Brain microvascular endothelial cell (primary cell): ENCODE data around the gene TMEM39B.
"Not testable (repeated sequence)": the region's sequence is repeated elsewhere in the genome, so short reads cannot be mapped to it uniquely, and the experiment has no call there.

Experiments used
- DNase-seq: peaks from one replicate; pipeline ENCODE4 v3.0.0-alpha.2; 2020
- H3K27ac ChIP-seq: fragments of 250-450 bp; sonication (Bioruptor Pico); 2 replicates; pipeline ENCODE4 v1.5.1; 2020; ENCODE audit warnings: mild to moderate bottlenecking, moderate library complexity
- H3K27me3 ChIP-seq: fragments of 250-450 bp; sonication (Bioruptor Pico); replicated peaks from 2 replicates; pipeline ENCODE4 v1.5.1; 2020; ENCODE audit warnings: mild to moderate bottlenecking
- H3K36me3 ChIP-seq: fragments of 250-450 bp; sonication (Bioruptor Pico); replicated peaks from 2 replicates; pipeline ENCODE4 v1.5.1; 2020; ENCODE audit warnings: mild to moderate bottlenecking
- H3K4me3 ChIP-seq: 2 replicates; pipeline ENCODE4 v1.5.1; 2011; ENCODE audit warnings: low read depth, mild to moderate bottlenecking, control low read depth, low read length, moderate library complexity
- in situ Hi-C: cut with HindIII; loops from 2 replicates; pipeline ENCODE4 v1.10.0; 2017; ENCODE audit warnings: low sequenced_read_pairs, low pct_ligation_motif_present
- TF ChIP-seq, protein P1 (sequence below): IDR thresholded peaks from 2 replicates; pipeline ENCODE4 v1.5.1; 2011; ENCODE audit warnings: low read depth, mild to moderate bottlenecking, moderate library complexity, low read length, control low read depth, inconsistent platforms; ENCODE audit errors: missing control alignments

TMEM39B gene

DNA sequence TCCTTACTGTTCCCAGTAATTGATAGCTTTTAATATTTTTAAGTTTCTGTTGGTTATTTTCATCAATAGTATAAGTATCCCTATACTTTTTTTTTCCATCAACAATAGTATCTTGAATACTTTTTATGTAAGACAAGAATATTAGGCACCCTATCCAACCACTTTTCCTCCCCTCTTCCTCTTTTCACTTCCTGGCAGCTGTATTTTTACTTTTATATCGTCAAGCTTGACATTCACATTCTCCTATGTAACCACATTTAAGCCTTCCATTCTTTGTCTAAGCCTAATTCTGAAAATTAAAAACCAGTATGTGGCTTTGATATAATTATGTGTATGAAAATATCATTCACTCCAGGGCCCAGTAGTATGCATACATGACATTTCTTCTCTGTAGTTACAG, 9.3 kb downstream of the TMEM39B start:
- in situ Hi-C loops: no loop called here
- Histone ChIP-seq H3K27ac (no peak overlapping the region), H3K4me3 (no peak overlapping the region), H3K36me3 (peaks cover 48% of the 10 kb centered on the region), H3K27me3 (no peaks in the 10 kb centered on the region)
- TF ChIP-seq, protein P1, sequence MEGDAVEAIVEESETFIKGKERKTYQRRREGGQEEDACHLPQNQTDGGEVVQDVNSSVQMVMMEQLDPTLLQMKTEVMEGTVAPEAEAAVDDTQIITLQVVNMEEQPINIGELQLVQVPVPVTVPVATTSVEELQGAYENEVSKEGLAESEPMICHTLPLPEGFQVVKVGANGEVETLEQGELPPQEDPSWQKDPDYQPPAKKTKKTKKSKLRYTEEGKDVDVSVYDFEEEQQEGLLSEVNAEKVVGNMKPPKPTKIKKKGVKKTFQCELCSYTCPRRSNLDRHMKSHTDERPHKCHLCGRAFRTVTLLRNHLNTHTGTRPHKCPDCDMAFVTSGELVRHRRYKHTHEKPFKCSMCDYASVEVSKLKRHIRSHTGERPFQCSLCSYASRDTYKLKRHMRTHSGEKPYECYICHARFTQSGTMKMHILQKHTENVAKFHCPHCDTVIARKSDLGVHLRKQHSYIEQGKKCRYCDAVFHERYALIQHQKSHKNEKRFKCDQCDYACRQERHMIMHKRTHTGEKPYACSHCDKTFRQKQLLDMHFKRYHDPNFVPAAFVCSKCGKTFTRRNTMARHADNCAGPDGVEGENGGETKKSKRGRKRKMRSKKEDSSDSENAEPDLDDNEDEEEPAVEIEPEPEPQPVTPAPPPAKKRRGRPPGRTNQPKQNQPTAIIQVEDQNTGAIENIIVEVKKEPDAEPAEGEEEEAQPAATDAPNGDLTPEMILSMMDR: no peak
- DNase-seq: no peak

DNA sequence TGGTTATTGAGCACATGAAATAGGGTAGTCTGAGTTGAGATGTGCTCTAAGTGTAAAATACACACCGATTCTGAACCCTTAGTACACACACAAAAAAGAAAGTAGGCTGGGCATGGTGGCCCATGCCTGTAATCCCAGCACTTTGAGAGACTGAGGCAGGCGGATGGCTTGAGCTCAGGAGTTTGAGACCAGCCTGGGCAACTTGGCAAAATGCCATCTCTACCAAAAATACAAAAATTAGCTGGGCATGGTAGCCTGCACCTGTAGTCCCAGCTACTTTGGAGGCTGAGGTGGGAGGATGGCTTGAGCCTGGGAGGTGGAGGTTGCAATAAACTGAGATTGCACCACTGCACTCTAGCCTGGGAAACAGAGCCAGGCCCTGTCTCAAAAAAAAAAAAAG, 13.6 kb downstream of the TMEM39B start:
- H3K27me3 ChIP-seq, H3K4me3 ChIP-seq, DNase-seq, in situ Hi-C loops, H3K27ac ChIP-seq: not testable (repeated sequence)
- H3K36me3 ChIP-seq: peaks cover 30% of the 10 kb centered on the region

DNA sequence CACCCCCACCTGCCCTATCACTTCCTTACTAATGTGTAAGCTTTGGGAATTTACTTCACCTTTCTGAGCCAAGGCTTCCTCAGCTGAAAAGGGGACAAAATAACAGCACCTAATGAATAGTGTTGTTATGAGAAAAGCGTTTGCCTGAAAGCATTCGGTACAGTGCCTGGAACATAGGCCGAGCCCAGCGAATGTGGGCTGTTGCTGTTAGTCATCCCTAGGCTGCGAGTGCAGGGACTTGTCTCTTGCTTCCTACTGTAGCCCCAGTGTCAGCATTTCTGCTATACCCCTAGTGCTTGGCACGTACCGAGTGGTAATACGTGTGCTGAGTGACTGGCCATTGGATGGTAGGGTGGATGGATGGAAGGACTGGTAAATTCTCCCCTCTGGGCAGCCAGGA, 18.4 kb downstream of the TMEM39B start:
- H3K27me3 ChIP-seq: no peaks in the 10 kb centered on the region
- peaks cover 54% of the 10 kb centered on the region for H3K36me3 ChIP-seq
- no peak overlapping the region for H3K27ac ChIP-seq
- TF ChIP-seq, protein P1: no peak
- in situ Hi-C loops: no loop called here
- H3K4me3 ChIP-seq: no peak overlapping the region
- DNase-seq: no peak

DNA sequence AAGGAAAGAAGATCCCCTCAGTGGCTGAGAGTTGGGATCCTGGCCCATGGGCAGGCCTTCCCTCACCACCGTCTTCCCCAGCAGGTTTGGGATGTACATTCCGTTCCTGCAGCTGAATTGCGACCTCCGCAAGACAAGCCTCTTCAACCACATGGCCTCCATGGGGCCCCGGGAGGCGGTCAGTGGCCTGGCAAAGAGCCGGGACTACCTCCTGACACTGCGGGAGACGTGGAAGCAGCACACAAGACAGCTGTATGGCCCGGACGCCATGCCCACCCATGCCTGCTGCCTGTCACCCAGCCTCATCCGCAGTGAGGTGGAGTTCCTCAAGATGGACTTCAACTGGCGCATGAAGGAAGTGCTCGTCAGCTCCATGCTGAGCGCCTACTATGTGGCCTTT, 18.9 kb downstream of the TMEM39B start:
- no peak overlapping the region for H3K27ac ChIP-seq
- no peak overlapping the region for H3K4me3 ChIP-seq
- DNase-seq: no peak
- no peaks in the 10 kb centered on the region for H3K27me3 ChIP-seq
- in situ Hi-C loops: no loop called here
- H3K36me3 ChIP-seq: peaks cover 52% of the 10 kb centered on the region
- TF ChIP-seq, protein P1: no peak

DNA sequence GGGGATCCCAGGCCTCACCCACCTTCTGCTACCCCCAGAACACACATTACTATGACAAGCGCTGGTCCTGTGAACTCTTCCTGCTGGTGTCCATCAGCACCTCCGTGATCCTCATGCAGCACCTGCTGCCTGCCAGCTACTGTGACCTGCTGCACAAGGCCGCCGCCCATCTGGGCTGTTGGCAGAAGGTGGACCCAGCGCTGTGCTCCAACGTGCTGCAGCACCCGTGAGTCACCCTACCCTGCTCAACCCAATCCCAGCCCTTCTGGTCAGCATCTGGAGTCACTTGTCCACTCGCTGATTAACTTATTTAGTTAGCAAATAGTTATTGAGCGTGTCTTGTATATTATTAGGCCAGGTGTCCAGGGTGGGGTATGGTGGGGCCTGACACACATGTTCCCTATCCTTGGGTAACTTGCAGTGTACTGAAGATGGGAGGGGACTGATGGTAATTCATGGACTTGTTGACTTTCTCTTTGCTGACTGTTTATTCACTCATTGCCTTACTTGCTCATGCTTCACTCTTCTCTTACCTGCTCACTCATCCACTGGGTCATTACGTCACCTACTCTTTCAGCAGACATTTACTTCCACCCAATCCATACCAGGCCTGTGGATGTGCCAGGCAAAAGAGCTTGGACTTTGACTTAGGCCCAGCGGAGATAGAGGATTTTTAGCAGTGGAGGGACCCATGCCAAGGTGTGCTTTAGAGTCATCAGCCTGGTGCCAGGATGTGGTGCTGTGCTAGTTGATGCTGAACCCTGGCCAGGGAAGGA, 22.2 kb downstream of the TMEM39B start:
- TF ChIP-seq, protein P1: no peak
- no peaks in the 10 kb centered on the region for H3K27me3 ChIP-seq
- in situ Hi-C loops: no loop called here
- no peak for DNase-seq
- no peak overlapping the region for H3K4me3 ChIP-seq
- H3K27ac ChIP-seq: no peak overlapping the region
- peaks cover 54% of the 10 kb centered on the region for H3K36me3 ChIP-seq

DNA sequence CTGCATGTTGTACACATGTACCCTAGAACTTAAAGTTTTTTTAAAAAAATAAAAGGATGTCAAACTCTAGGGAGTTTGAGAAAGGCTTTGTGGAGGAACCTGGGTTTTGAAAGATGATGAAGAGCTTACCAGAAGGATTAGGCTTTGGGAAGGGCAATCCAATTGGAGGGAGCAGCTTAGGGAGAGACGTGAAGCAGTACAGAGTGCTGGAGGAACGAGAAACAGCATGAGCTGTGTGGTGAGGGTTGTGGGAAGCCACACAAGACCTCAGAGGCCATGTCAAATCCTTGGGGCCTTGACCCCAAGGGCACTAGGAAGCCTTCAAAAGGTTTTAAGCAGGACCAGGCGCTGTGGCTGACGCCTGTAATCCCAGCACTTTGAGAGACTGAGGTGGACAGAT, 26.7 kb downstream of the TMEM39B start:
- Histone ChIP-seq H3K36me3 (peaks cover 34% of the 10 kb centered on the region), H3K27me3 (no peaks in the 10 kb centered on the region), H3K27ac (no peak overlapping the region), H3K4me3 (no peak overlapping the region)
- in situ Hi-C loops: no loop called here
- TF ChIP-seq, protein P1: no peak
- no peak for DNase-seq
